Neural cell (in vitro differentiated cells): ENCODE results near the gene MRPL52. TPM values are rescaled to one million over a fixed set of nuclear protein-coding genes. Genes with fewer than 3 reads are reported as not detected.

Experiments
- H2AFZ ChIP-seq: fragments of 200-600, 300-800 bp; sonication (generic), shearing (Covaris generic); 2 replicates; pipeline ENCODE4 v1.6.0; 2014; ENCODE audit warnings: low read depth, mild to moderate bottlenecking, antibody characterized with exemption, low read length, moderate library complexity
- H3F3A ChIP-seq: fragments of 200-600 bp; shearing (Covaris generic); 2 replicates; pipeline ENCODE4 v1.6.1; 2016; ENCODE audit warnings: mild to moderate bottlenecking, moderate library complexity, mixed read lengths, antibody characterized with exemption, low read length; ENCODE audit not compliant: insufficient read depth, poor library complexity, severe bottlenecking
- H3K27ac ChIP-seq: fragments of 200-600, 300-800 bp; sonication (generic), shearing (Covaris generic); 2 replicates; pipeline ENCODE4 v1.5.1; 2014; ENCODE audit warnings: mild to moderate bottlenecking, low read length, moderate library complexity
- H3K27me3 ChIP-seq: fragments of 300-800, 200-600 bp; sonication (generic), shearing (Covaris generic); 2 replicates; pipeline ENCODE4 v1.6.0; 2014; ENCODE audit warnings: mild to moderate bottlenecking, low read depth, low read length, moderate library complexity; ENCODE audit not compliant: insufficient read depth
- H3K36me3 ChIP-seq: fragments of 300-800, 200-600 bp; sonication (generic), shearing (Covaris generic); 2 replicates; pipeline ENCODE4 v1.5.1; 2014; ENCODE audit warnings: mild to moderate bottlenecking, antibody characterized with exemption, low read length, moderate library complexity; ENCODE audit not compliant: insufficient read depth
- H3K4me2 ChIP-seq: fragments of 300-800, 200-600 bp; sonication (generic), shearing (Covaris generic); 2 replicates; pipeline ENCODE4 v1.6.0; 2014; ENCODE audit warnings: mild to moderate bottlenecking, low read length
- H3K4me3 ChIP-seq: fragments of 300-800, 200-600 bp; sonication (generic), shearing (Covaris generic); 2 replicates; pipeline ENCODE4 v1.5.1; 2014; ENCODE audit warnings: mild to moderate bottlenecking, low read length, moderate library complexity
- H3K79me2 ChIP-seq: fragments of 200-600 bp; shearing (Covaris generic); replicated peaks from 2 replicates; pipeline ENCODE4 v1.6.0; 2014; ENCODE audit warnings: mild to moderate bottlenecking, low read length, moderate library complexity; ENCODE audit not compliant: insufficient read depth
- H3K9ac ChIP-seq: fragments of 300-800, 200-600 bp; sonication (generic), shearing (Covaris generic); 2 replicates; pipeline ENCODE4 v1.6.1; 2016; ENCODE audit warnings: mild to moderate bottlenecking, low read length, mixed read lengths
- H3K9me2 ChIP-seq: fragments of 200-600 bp; shearing (Covaris generic); 2 replicates; pipeline ENCODE4 v1.6.1; 2016; ENCODE audit warnings: mild to moderate bottlenecking, low read length, mixed read lengths; ENCODE audit not compliant: insufficient read depth
- H3K9me3 ChIP-seq: fragments of 200-600, 300-800 bp; sonication (generic), shearing (Covaris generic); 2 replicates; pipeline ENCODE4 v1.6.1; 2016; ENCODE audit warnings: mild to moderate bottlenecking, mixed run types, low read length, moderate library complexity, mixed read lengths
- H4K20me1 ChIP-seq: fragments of 200-600 bp; shearing (Covaris generic); 2 replicates; pipeline ENCODE4 v1.6.1; 2016; ENCODE audit warnings: mild to moderate bottlenecking, mixed run types; ENCODE audit not compliant: insufficient read depth
- CTCF ChIP-seq: fragments of 450-650 bp; IDR thresholded peaks from 2 replicates; pipeline ENCODE4 v1.5.1; 2014; ENCODE audit warnings: antibody characterized with exemption, mild to moderate bottlenecking, moderate library complexity; ENCODE audit not compliant: poor library complexity, severe bottlenecking
- EP300 ChIP-seq: fragments of 450-650 bp; conservative IDR thresholded peaks from 2 replicates; pipeline ENCODE4 v1.6.1; 2014; ENCODE audit warnings: antibody characterized with exemption, mild to moderate bottlenecking, moderate library complexity; ENCODE audit not compliant: poor library complexity, severe bottlenecking
- EZH2 ChIP-seq: fragments of 200-600, 300-800 bp; shearing (Covaris generic), sonication (generic); IDR thresholded peaks from 2 replicates; pipeline ENCODE4 v1.6.1; 2014; ENCODE audit warnings: antibody characterized with exemption, low read length, borderline replicate concordance, mild to moderate bottlenecking; ENCODE audit not compliant: insufficient read depth, poor library complexity, severe bottlenecking
- MXI1 ChIP-seq: fragments of 450-650 bp; conservative IDR thresholded peaks from 2 replicates; pipeline ENCODE4 v1.6.1; 2014; ENCODE audit warnings: antibody characterized with exemption, mild to moderate bottlenecking; ENCODE audit not compliant: poor library complexity, severe bottlenecking
- POLR2AphosphoS5 ChIP-seq: IDR thresholded peaks from 2 replicates; pipeline ENCODE4 v1.6.1; 2012
- RAD21 ChIP-seq: fragments of 450-650 bp; conservative IDR thresholded peaks from 2 replicates; pipeline ENCODE4 v1.6.1; 2014; ENCODE audit warnings: antibody characterized with exemption, mild to moderate bottlenecking, moderate library complexity
- SMC3 ChIP-seq: fragments of 450-650 bp; conservative IDR thresholded peaks from 2 replicates; pipeline ENCODE4 v1.6.1; 2014; ENCODE audit warnings: antibody characterized with exemption, mild to moderate bottlenecking, moderate library complexity; ENCODE audit not compliant: poor library complexity
- TAF1 ChIP-seq: IDR thresholded peaks from 2 replicates; pipeline ENCODE4 v1.6.1; 2012; ENCODE audit warnings: low read depth
- polyA plus RNA-seq: library from polyadenylated mRNA; depleted of rRNA; stranded (reverse); fragments of >200 nt; gene quantifications from 2 replicates; pipeline ENCODE4 v1.2.3, GENCODE V29; 2014
- TF ChIP-seq, protein P1 (sequence below): IDR thresholded peaks from 2 replicates; pipeline ENCODE4 v1.6.1; 2012; ENCODE audit warnings: borderline replicate concordance

Gene MRPL52
- polyA plus RNA-seq, 1 donor from 2014 or later: 161 TPM

- no peaks in the 10 kb centered on the region for H3K9me3 ChIP-seq
- no peaks in the 10 kb centered on the region for H3K9me2 ChIP-seq
- no peaks in the 10 kb centered on the region for H3K36me3 ChIP-seq
- H2AFZ ChIP-seq: no peak overlapping the region
- no peaks in the 10 kb centered on the region for H3F3A ChIP-seq
- H3K4me2 ChIP-seq: no peak overlapping the region
- H3K27me3 ChIP-seq: no peaks in the 10 kb centered on the region
- no peaks in the 10 kb centered on the region for H3K79me2 ChIP-seq
- H3K27ac ChIP-seq: no peak overlapping the region
- no peak overlapping the region for H3K4me3 ChIP-seq
- TF ChIP-seq MXI1: no peak
- no peak for TF ChIP-seq POLR2AphosphoS5
- TF ChIP-seq EZH2: no peak
- no peak for TF ChIP-seq SMC3
- no peak for TF ChIP-seq RAD21
- TF ChIP-seq, protein P1, sequence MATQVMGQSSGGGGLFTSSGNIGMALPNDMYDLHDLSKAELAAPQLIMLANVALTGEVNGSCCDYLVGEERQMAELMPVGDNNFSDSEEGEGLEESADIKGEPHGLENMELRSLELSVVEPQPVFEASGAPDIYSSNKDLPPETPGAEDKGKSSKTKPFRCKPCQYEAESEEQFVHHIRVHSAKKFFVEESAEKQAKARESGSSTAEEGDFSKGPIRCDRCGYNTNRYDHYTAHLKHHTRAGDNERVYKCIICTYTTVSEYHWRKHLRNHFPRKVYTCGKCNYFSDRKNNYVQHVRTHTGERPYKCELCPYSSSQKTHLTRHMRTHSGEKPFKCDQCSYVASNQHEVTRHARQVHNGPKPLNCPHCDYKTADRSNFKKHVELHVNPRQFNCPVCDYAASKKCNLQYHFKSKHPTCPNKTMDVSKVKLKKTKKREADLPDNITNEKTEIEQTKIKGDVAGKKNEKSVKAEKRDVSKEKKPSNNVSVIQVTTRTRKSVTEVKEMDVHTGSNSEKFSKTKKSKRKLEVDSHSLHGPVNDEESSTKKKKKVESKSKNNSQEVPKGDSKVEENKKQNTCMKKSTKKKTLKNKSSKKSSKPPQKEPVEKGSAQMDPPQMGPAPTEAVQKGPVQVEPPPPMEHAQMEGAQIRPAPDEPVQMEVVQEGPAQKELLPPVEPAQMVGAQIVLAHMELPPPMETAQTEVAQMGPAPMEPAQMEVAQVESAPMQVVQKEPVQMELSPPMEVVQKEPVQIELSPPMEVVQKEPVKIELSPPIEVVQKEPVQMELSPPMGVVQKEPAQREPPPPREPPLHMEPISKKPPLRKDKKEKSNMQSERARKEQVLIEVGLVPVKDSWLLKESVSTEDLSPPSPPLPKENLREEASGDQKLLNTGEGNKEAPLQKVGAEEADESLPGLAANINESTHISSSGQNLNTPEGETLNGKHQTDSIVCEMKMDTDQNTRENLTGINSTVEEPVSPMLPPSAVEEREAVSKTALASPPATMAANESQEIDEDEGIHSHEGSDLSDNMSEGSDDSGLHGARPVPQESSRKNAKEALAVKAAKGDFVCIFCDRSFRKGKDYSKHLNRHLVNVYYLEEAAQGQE: no peak
- TF ChIP-seq EP300: no peak
- TF ChIP-seq CTCF: no peak
- TF ChIP-seq TAF1: no peak
- H4K20me1 ChIP-seq: no peaks in the 10 kb centered on the region
- no peak overlapping the region for H3K9ac ChIP-seq
These were observed 21.1 kb upstream of the MRPL52 start for GRCh38 chr14:22808388-22809209.

DNA sequence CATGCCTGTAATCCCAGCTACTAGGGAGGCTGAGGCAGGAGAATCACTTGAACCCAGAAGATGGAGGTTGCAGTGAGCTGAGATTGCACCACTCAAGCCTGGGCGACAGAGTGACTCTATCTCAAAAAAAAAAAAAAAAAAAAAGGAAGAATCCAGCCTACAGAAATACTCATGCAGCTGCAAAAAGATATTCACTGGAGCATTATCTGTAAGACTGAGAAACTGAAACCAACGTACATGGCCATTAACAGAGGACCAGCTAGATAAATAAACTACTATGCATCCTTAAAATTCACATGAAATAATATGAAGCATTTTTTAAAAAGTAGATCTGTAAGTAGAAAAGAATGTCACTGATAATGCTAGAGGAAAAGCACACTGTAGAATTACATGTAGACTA, 18.0 kb upstream of the MRPL52 start:
- Histone ChIP-seq H3K79me2 (no peaks in the 10 kb centered on the region), H3K9me3 (no peaks in the 10 kb centered on the region), H3K36me3 (no peaks in the 10 kb centered on the region), H3F3A (no peaks in the 10 kb centered on the region), H3K4me3 (no peak overlapping the region), H3K27me3 (no peaks in the 10 kb centered on the region), H4K20me1 (no peaks in the 10 kb centered on the region), H2AFZ (no peak overlapping the region), H3K27ac (no peak overlapping the region), H3K9me2 (no peaks in the 10 kb centered on the region), H3K9ac (no peak overlapping the region), H3K4me2 (no peak overlapping the region)
- TF ChIP-seq POLR2AphosphoS5: no peak
- no peak for TF ChIP-seq RAD21
- no peak for TF ChIP-seq SMC3
- TF ChIP-seq MXI1: no peak
- TF ChIP-seq EP300: no peak
- TF ChIP-seq, protein P1: no peak
- no peak for TF ChIP-seq TAF1
- no peak for TF ChIP-seq EZH2
- TF ChIP-seq CTCF: no peak
